ENCODE results near the gene ERF.

Gene ERF

DNA sequence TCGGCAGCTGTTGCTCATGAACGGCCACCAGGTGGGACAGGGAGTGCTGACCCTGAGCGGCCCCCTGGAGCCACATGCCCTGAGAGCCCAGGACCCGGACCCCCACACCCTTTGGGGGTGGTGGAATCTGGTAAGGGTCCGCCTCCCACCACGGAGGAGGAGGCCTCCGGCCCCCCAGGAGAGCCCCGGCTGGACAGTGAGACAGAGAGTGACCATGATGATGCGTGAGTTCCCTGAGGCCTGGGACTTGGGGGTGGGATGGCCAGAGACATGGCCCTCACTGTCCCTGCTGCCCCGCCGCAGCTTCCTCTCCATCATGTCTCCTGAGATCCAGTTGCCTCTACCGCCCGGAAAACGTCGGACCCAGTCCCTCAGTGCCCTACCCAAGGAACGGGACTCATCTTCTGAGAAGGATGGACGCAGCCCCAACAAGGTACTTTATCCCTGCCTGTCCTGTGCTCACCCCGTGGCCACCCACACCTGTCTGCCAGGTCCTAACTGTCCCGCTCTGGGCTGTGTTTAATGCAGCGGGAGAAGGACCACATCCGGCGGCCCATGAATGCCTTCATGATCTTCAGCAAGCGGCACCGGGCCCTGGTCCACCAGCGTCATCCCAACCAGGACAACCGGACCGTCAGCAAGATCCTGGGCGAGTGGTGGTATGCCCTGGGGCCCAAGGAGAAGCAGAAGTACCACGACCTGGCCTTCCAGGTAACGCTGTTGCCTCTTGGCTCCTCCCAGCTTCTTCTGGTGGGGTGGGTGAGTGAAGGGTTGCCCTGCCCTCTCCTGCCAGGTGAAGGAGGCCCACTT lies 32.3 kb upstream of the ERF start:
- DNase-seq (ENCODE audit: low spot score) = no peak

DNA sequence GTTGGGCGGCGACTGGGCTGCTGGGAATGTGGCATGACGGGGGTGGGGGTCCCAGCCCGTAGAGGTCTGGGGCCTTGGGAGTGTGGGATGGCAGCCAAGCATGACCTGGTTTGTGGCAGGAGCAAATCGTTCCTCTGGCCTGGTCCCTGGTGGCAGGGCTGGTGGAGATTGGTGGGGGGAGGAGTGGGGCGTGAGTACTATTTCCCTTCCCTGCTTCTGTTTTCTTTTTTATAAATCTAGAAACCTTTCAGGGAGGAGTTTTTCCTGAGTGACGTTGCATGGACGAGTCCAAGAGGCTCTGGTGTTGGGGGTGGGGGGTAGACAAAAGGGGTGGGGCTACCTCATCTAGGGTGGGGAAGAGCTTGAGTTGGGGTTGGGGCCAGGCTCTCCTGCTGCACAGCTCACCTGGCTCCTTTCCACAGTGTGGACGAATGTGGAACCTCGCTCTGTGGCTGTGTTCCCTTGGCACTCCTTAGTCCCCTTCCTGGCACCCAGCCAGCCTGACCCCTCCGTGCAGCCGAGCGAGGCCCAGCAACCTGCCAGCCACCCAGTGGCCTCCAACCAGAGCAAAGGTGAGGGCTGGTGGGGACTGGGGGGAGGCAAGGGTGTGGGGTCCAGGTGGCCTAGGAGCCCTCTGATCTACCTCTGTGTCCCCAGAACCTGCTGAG lies 31.6 kb upstream of the ERF start:
- no peak for DNase-seq (ENCODE audit: low spot score)

GRCh38 chr19:42285988-42286348 lies 31.0 kb upstream of the ERF start:
- no peak for DNase-seq (ENCODE audit: low spot score)

GRCh38 chr19:42285541-42285941 lies 30.6 kb upstream of the ERF start:
- no peak for DNase-seq (ENCODE audit: low spot score)

GRCh38 chr19:42284591-42285341 lies 29.8 kb upstream of the ERF start:
- DNase-seq (ENCODE audit: low spot score) = no peak

- DNase-seq (ENCODE audit: low spot score) = peak; percentile 94
Measured at GRCh38 chr19:42284066-42284501, 29.2 kb upstream of the ERF start.

GRCh38 chr19:42283188-42284065 lies 28.5 kb upstream of the ERF start:
- DNase-seq (ENCODE audit: low spot score) = peak; percentile 95

DNA sequence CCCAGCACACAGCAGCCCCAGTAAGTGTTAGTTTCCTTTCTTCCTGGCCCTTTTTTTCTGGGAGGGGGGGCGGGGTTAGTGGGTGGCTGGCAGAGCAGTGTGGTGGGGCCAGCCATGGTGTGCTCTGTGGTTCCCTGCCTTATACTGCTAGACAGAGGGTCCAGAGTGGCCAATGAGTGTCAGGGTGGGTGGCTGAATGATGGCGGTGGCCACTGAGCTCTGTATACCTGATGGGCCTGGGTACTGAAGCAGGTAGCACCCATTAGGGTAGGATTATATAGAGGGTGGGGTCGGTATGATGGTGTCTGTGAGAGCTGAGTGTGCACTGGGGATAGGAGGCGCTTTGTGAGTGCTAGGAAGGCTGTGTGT lies 27.9 kb upstream of the ERF start:
- no peak for DNase-seq (ENCODE audit: low spot score)

GRCh38 chr19:42281827-42282762 lies 27.2 kb upstream of the ERF start:
- no peak for DNase-seq (ENCODE audit: low spot score)

DNA sequence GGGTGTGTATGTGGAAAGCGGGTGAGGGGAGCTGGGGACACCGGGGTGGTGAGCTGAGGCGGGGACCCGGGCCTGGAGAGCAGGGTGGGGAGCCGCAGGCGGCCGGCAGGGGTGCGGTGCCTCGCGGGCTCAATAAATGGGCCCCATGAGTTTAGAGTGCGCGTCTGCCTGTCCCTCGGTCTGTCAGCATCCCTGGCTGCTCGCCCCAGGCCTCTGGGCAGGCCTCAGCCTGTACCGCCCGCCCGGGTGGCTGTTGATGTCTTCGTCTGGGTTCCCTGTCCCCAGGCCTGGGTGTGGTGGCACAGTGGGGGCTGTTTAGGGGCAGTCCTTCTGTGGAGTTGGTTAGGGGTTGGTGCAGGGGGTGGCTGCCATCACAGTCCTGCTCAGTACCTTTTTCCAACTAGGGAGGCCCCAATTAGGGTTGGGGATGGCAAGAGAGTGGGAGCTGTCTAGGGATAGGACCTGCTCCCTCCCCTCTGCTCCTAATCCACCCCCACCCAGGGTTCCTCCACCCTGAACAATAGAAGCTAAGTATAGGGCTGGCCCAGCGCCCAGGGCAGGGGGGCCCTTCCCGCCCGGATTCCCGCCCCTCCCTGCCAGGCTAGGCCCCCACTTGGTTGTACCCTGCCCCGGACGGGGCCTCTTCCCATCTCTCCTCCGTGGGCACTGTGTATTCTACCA lies 26.4 kb upstream of the ERF start:
- no peak for DNase-seq (ENCODE audit: low spot score)

DNA sequence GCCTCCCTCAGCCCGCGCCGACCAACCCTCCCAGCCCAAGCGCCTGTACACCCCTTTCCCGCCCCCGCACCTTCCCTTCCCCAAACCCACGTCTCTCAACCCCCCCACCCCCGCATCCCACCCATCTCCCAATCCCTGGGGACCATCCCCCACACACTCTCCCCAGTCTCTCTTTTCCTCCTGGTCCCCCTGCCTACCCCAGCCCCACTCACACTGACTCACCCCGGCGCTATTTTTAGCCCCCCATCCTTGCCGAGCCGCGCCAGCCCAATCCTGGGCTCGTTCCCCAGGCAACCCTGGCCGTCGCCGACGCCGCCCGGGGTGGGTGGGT lies 25.9 kb upstream of the ERF start:
- peak; percentile 55 for DNase-seq (ENCODE audit: low spot score)

- peak; percentile 94 for DNase-seq (ENCODE audit: low spot score)
Measured at GRCh38 chr19:42279902-42280814, 25.2 kb upstream of the ERF start.

DNA sequence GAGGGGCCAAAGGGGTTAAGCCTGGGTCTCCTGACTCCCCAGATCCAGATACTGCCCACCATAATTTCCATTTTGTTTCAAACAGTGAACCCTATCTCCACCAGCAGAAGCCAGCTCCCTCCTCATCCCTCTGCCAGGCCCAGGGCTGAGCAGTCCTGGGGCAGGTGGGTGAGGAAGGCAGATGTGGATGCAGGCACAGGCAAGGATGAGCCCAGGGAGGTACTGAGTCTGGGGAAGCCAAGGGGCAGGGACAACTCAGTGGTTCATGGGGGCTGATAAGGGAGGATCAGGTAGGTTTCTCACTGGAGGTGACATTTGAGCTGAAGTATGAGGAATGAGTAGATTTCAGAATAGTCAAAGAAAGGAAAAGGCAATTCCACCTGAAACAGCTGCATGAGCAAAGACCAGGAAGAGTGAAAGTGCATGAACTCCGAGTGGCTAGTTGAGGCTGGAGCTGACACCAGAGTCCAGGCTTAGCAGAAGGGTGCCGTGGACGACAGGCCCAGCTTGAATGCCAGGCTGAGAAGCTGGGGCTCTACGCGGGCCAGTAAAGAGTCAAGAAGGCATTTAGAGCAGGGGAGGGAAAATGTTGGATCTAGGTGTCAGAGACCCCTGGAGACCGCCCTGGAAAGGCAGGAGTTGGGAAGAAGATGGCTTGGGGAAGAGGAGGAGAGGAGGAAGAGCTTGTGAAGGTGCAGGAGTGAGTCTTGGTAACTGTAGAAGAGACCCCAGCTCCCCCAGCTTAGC lies 24.4 kb upstream of the ERF start:
- no peak for DNase-seq (ENCODE audit: low spot score)

- no peak for DNase-seq (ENCODE audit: low spot score)
Measured at GRCh38 chr19:42278452-42279154, 23.7 kb upstream of the ERF start.

- no peak for DNase-seq (ENCODE audit: low spot score)
Measured at GRCh38 chr19:42277821-42278451, 23.0 kb upstream of the ERF start.

DNA sequence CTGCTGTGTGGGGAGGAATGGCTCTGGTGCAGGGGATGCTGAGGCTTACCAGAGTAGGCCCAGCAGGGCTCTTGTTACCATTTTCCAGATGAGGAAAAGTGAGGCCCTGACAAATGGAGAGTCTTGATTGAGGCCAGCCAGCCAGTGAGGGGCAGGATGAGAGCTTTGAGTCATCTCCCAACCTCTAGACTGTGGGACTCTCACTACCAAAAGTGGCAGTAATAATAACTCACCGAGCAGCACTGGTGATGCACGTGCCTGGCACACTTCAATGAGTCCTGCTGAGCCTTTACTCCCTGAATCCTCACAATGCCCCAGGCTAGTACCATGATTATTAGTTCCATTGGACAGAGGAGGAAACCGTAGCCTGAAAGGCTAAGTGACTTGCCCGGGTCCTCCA lies 21.9 kb upstream of the ERF start:
- no peak for DNase-seq (ENCODE audit: low spot score)

DNA sequence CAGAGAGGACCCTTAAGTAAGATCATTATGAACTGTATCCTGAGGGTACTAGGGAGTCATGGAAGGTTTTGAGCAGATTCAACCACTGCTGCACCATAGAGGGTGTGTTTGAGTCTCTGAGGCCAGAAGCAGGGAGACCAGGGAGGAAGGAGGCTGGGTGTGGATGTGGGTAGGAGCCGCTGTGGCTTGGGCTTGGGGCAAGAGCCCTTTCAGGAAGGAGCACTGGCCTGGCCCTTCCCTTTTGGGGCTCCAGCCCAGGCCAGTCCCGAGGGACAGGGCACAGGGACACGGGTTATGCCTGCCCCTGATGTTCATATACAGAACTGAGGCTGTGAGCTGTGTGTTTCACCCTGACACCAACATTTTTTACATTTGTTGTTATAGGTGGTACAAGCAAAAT lies 21.4 kb upstream of the ERF start:
- DNase-seq (ENCODE audit: low spot score) = no peak

DNA sequence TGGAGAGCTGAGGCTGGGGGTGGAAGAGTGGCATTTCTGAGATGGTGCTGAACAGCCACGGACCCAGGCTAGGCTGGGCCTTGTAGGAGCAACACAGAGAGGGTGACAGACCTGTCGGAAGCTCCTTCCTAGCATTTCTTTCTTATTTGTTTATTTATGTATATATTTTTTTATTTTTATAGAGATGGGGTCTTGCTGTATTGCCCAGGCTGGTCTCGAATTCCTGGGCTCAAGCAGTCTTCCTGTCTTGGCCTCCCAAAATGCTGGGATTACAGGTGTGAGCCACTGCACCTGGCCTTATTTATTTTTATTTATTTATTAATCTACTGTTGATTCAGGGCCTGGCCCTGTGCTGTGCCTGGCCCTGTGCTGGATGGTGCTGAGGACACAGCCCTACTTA lies 20.6 kb upstream of the ERF start:
- DNase-seq (ENCODE audit: low spot score) = no peak

Data from D341Med (cell line).